GM18519 (cell line): ENCODE measurements around the gene SMPDL3A.
A peak's percentile ranks its signal among the peaks of the same experiment; 100 is the strongest.

ENCODE experiments used
- ATAC-seq: cut with Tn5 transposase; IDR thresholded peaks from one replicate; pipeline ENCODE4 v1.9.1; 2021; ENCODE audit warnings: mild to moderate bottlenecking, moderate library complexity; ENCODE audit not compliant: unreplicated experiment, low FRiP score

The SMPDL3A gene

GRCh38 chr6:122800906-122801305 lies 11.8 kb downstream of the SMPDL3A start:
- no peak for ATAC-seq

- ATAC-seq, result no peak
Observed at GRCh38 chr6:122801397-122801796, 12.3 kb downstream of the SMPDL3A start.

GRCh38 chr6:122803171-122803661 lies 14.2 kb downstream of the SMPDL3A start:
- ATAC-seq, result no peak

- no peak for ATAC-seq
Observed at GRCh38 chr6:122804962-122805485, 16.0 kb downstream of the SMPDL3A start.

- ATAC-seq, result no peak
Observed at GRCh38 chr6:122806291-122806690, 17.2 kb downstream of the SMPDL3A start.

- no peak for ATAC-seq
Observed at GRCh38 chr6:122808121-122808885, 19.2 kb downstream of the SMPDL3A start.

- ATAC-seq, result no peak
Observed at GRCh38 chr6:122809001-122809400, 19.9 kb downstream of the SMPDL3A start.

GRCh38 chr6:122809691-122810090 lies 20.6 kb downstream of the SMPDL3A start:
- ATAC-seq, result no peak

- no peak for ATAC-seq
Observed at GRCh38 chr6:122810189-122810588, 21.1 kb downstream of the SMPDL3A start.

GRCh38 chr6:122817358-122817757 lies 28.3 kb downstream of the SMPDL3A start:
- ATAC-seq, result no peak

- no peak for ATAC-seq
Observed at GRCh38 chr6:122817766-122818165, 28.7 kb downstream of the SMPDL3A start.

GRCh38 chr6:122818866-122819265 lies 29.8 kb downstream of the SMPDL3A start:
- no peak for ATAC-seq

- no peak for ATAC-seq
Observed at GRCh38 chr6:122821095-122821494, 32.0 kb downstream of the SMPDL3A start.

GRCh38 chr6:122825163-122825562 lies 36.1 kb downstream of the SMPDL3A start:
- no peak for ATAC-seq

- no peak for ATAC-seq
Observed at GRCh38 chr6:122829456-122829855, 40.4 kb downstream of the SMPDL3A start.

- no peak for ATAC-seq
Observed at GRCh38 chr6:122831511-122831910, 42.5 kb downstream of the SMPDL3A start.

GRCh38 chr6:122832459-122832858 lies 43.4 kb downstream of the SMPDL3A start:
- no peak for ATAC-seq

GRCh38 chr6:122833021-122833491 lies 44.0 kb downstream of the SMPDL3A start:
- no peak for ATAC-seq

- no peak for ATAC-seq
Observed at GRCh38 chr6:122838060-122838780, 49.2 kb downstream of the SMPDL3A start.

GRCh38 chr6:122839472-122839871 lies 50.4 kb downstream of the SMPDL3A start:
- ATAC-seq, result peak; percentile 97

- no peak for ATAC-seq
Observed at GRCh38 chr6:122839906-122840305, 50.8 kb downstream of the SMPDL3A start.
